Osteoblast (primary cell): ENCODE data around the gene NPAS3. TPM values are rescaled to one million over a fixed set of nuclear protein-coding genes. Genes with fewer than 3 reads are reported as not detected.

Source experiments
- DNase-seq: peaks from one replicate; pipeline ENCODE4 v3.0.0; 2011; ENCODE audit warnings: low spot score, mixed read lengths; ENCODE audit not compliant: insufficient read length; ENCODE audit errors: missing footprints
- H2AFZ ChIP-seq: 2 replicates; pipeline ENCODE4 v1.6.0; 2011; ENCODE audit warnings: mild to moderate bottlenecking, low read length
- H3K27ac ChIP-seq: 2 replicates; pipeline ENCODE4 v1.5.1; 2011; ENCODE audit warnings: mild to moderate bottlenecking, low read depth, low read length, moderate library complexity
- H3K27me3 ChIP-seq: 2 replicates; pipeline ENCODE4 v1.6.0; 2012; ENCODE audit warnings: mild to moderate bottlenecking, control low read depth, inconsistent platforms, low read length, moderate library complexity; ENCODE audit not compliant: insufficient read depth
- H3K36me3 ChIP-seq: 2 replicates; pipeline ENCODE4 v1.5.1; 2011; ENCODE audit warnings: mild to moderate bottlenecking, low read length, control low read depth, moderate library complexity; ENCODE audit not compliant: insufficient read depth
- H3K4me1 ChIP-seq: 2 replicates; pipeline ENCODE4 v1.5.1; 2011; ENCODE audit warnings: mild to moderate bottlenecking, low read length, control low read depth, moderate library complexity; ENCODE audit not compliant: insufficient read depth
- H3K4me2 ChIP-seq: 2 replicates; pipeline ENCODE4 v1.6.0; 2011; ENCODE audit warnings: mild to moderate bottlenecking, low read length; ENCODE audit not compliant: insufficient read depth
- H3K4me3 ChIP-seq: fragments of 200-600 bp; sonication (generic); 3 replicates; pipeline ENCODE4 v1.5.1; 2012; ENCODE audit warnings: mild to moderate bottlenecking, low read length, inconsistent platforms; ENCODE audit not compliant: insufficient read depth
- H3K79me2 ChIP-seq: 2 replicates; pipeline ENCODE4 v1.6.0; 2012; ENCODE audit warnings: mild to moderate bottlenecking, low read length, control low read depth, inconsistent platforms; ENCODE audit not compliant: insufficient read depth
- H3K9me3 ChIP-seq: 2 replicates; pipeline ENCODE4 v1.5.1; 2011; ENCODE audit warnings: low read depth, low read length, control low read depth
- H4K20me1 ChIP-seq: 2 replicates; pipeline ENCODE4 v1.6.0; 2012; ENCODE audit warnings: mild to moderate bottlenecking, low read length, control low read depth; ENCODE audit not compliant: insufficient read depth
- total RNA-seq: library from RNA; depleted of rRNA; stranded (reverse); fragments of >200 nt; gene quantifications from 2 replicates; pipeline ENCODE4 v1.2.3, GENCODE V29; 2012
- TF ChIP-seq, protein P1 (sequence below): IDR thresholded peaks from 2 replicates; pipeline ENCODE4 v1.5.1; 2011; ENCODE audit warnings: mild to moderate bottlenecking, low read depth, low read length, moderate library complexity; ENCODE audit errors: extremely low read depth

Gene NPAS3
- total RNA-seq, 1 donor = 0.72 TPM

DNA sequence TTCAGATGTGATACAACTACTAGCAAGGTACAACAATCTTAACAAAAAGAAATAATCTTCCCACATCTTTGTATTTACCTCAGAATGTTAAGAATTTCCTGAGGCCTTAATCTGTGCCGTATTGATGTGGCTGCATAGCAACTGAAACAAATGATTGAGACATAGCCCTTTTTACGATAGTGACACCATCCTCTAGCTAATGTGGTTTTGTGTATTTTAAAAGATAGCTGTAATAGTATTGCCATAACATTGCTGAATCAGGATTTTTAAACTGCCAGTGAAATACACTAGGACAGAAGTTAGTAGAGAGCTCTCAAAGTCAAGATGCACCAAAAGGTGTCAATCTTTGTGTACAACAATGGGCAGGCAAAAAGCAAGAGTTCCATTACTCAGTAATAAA is 11.9 kb downstream of the NPAS3 start:
- Histone ChIP-seq H4K20me1 (no peaks in the 10 kb centered on the region), H3K9me3 (no peaks in the 10 kb centered on the region), H3K4me1 (no peaks in the 10 kb centered on the region), H3K4me3 (no peak overlapping the region), H2AFZ (no peak overlapping the region), H3K27me3 (no peaks in the 10 kb centered on the region), H3K79me2 (no peaks in the 10 kb centered on the region), H3K36me3 (no peaks in the 10 kb centered on the region), H3K27ac (no peak overlapping the region), H3K4me2 (no peak overlapping the region)
- no peak for DNase-seq
- TF ChIP-seq, protein P1, sequence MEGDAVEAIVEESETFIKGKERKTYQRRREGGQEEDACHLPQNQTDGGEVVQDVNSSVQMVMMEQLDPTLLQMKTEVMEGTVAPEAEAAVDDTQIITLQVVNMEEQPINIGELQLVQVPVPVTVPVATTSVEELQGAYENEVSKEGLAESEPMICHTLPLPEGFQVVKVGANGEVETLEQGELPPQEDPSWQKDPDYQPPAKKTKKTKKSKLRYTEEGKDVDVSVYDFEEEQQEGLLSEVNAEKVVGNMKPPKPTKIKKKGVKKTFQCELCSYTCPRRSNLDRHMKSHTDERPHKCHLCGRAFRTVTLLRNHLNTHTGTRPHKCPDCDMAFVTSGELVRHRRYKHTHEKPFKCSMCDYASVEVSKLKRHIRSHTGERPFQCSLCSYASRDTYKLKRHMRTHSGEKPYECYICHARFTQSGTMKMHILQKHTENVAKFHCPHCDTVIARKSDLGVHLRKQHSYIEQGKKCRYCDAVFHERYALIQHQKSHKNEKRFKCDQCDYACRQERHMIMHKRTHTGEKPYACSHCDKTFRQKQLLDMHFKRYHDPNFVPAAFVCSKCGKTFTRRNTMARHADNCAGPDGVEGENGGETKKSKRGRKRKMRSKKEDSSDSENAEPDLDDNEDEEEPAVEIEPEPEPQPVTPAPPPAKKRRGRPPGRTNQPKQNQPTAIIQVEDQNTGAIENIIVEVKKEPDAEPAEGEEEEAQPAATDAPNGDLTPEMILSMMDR = no peak

DNA sequence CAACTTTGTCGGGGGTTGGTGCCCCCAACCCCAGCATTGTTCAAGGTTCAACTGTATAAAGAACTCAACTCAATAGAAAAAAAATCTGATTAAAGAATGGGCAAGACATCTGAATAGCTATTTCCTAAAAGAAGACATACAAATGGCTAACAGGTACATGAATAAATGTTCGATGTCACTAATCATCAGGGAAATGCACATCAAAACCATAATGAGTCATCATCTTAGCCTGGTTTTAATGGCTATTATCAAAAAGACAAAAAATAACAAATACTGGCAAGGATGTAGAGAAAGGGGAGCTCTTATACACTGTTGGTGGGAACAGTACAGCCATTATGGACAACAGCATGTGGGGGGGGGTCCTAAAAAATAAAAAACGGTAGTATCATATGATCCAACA is 28.7 kb downstream of the NPAS3 start:
- Histone ChIP-seq H3K4me2 (no peak overlapping the region), H4K20me1 (no peaks in the 10 kb centered on the region), H3K79me2 (no peaks in the 10 kb centered on the region), H2AFZ (no peak overlapping the region), H3K4me3 (no peak overlapping the region), H3K27ac (no peak overlapping the region), H3K9me3 (no peaks in the 10 kb centered on the region), H3K27me3 (no peaks in the 10 kb centered on the region), H3K36me3 (no peaks in the 10 kb centered on the region), H3K4me1 (no peaks in the 10 kb centered on the region)
- no peak for DNase-seq
- TF ChIP-seq, protein P1 = no peak

DNA sequence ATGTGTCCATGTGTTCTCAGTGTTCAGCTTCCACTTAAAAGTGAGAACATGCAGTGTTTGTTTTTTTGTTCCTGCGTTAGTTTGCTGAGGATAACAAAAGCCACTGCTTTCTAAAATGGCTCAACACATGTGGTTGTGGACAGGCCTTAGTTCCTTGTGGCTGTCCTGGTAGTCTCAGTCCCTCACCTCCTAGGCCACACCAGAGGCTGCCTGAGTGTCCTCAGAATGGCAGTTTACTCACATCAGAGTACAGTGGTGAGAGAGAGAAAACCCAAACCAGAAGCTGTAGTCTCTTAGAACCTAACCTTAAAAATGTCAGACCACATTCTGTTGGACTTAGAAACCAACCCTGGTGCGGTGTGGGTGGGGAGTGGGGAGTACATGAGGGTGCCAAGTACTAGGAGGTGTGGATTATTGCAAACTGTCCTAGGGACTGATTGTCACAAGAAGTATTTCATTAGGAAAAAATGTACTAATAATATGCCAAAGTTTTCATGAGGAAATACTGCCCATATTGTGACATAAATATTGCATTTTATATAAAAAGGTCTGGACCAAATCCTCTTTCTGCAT is 30.4 kb downstream of the NPAS3 start:
- no peak overlapping the region for H2AFZ ChIP-seq
- TF ChIP-seq, protein P1 = no peak

DNA sequence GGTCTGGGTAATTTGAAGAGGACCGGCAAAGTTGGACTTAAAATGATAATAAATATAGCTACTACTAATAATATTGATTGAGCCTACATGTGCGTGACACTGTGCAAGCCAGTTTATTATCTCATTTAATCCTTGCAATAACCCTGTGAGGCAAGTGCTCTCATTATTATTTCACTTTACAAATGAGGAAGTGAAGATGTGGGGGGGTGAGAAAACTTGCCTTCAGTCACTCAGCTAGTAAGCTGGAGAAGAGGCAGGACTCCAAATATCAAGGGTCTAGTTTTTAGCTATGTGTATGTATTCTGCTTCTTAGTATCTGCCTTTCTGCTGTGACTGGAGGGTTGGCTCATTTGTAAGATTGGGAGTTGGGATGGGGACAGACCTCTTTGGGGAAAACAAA is 39.2 kb downstream of the NPAS3 start:
- H3K4me3 ChIP-seq = no peak overlapping the region
- no peak overlapping the region for H3K27ac ChIP-seq
- DNase-seq = no peak
- H3K79me2 ChIP-seq = no peaks in the 10 kb centered on the region
- no peaks in the 10 kb centered on the region for H3K4me1 ChIP-seq
- H3K9me3 ChIP-seq = no peaks in the 10 kb centered on the region
- H3K27me3 ChIP-seq = no peaks in the 10 kb centered on the region
- H3K4me2 ChIP-seq = no peak overlapping the region
- TF ChIP-seq, protein P1 = no peak
- no peak overlapping the region for H2AFZ ChIP-seq
- H3K36me3 ChIP-seq = no peaks in the 10 kb centered on the region
- H4K20me1 ChIP-seq = no peaks in the 10 kb centered on the region

More for the DNA sequence above, 30.4 kb downstream of the NPAS3 start:
- no peaks in the 10 kb centered on the region for H3K4me1 ChIP-seq
- H3K27ac ChIP-seq = no peak overlapping the region
- H3K9me3 ChIP-seq = no peaks in the 10 kb centered on the region
- H3K79me2 ChIP-seq = no peaks in the 10 kb centered on the region
- H4K20me1 ChIP-seq = no peaks in the 10 kb centered on the region
- no peaks in the 10 kb centered on the region for H3K27me3 ChIP-seq
- no peaks in the 10 kb centered on the region for H3K36me3 ChIP-seq
- no peak overlapping the region for H3K4me2 ChIP-seq
- DNase-seq = no peak
- no peak overlapping the region for H3K4me3 ChIP-seq
